Stimulated activated CD8-positive, alpha-beta memory T cell treated with anti-CD3 and anti-CD28 coated beads, Interleukin-2, amount 100 ng/mL, for 48 hours (primary cell): ENCODE data around the gene LPCAT1.
"Not testable (repeated sequence)": the region's sequence is repeated elsewhere in the genome, so short reads cannot be mapped to it uniquely, and the experiment has no call there.

ENCODE experiments used
- DNase-seq, 2 donors: peaks; one replicate each; pipeline ENCODE4 v3.0.0-alpha.2; 2020; ENCODE audit warnings: low read depth in 2 of 2

The LPCAT1 gene

DNA sequence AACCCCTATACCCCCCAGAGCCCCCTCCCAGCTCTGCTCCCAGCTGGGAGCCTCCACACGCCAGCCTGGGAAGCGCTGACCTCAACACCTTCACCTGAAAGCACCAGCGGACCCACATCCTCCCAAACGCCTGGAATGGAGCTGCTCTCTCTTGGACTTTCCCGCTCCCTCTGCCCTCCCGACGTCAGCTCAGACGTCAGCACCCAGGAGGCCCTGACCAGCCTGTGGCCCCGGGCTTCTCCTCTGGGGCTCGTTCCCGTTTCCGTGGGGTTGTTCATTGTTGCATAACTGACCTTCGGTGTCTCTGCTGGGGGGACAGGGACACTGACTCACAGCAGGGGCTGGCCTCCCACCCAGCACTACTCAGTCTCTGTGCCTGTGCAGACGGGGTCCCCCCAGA, 43.5 kb downstream of the LPCAT1 start:
- DNase-seq, result no peak

DNA sequence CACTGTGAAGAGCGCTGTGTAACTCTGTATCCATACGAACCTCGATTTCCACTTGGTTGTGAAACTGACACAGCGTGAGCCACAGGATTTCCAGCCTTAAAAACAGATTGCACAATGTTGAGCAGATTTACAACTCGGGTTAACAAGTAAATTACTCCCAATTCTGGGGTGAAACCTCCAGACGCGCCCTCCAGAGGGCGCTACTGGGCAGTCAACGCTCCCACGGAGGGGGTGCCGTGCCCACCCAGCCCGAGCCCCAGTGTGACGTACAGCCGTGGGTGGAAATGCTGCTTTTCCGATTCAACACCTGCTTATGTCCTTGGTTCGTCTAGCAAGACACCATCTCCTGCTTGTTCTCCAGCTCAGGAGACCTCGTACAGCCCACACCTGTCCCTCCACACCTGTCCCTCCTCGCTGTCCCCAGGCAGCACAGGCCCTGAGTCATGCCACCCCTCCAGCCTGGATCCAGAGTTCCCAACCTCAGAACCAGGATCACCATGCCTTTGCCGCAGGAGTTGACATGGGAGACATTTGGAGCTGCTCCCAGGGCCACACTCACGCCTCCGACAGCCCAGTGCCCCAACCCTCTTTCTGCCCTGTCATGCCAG, 44.1 kb downstream of the LPCAT1 start:
- DNase-seq, result peak in 1 of 2 donors; percentile 40

DNA sequence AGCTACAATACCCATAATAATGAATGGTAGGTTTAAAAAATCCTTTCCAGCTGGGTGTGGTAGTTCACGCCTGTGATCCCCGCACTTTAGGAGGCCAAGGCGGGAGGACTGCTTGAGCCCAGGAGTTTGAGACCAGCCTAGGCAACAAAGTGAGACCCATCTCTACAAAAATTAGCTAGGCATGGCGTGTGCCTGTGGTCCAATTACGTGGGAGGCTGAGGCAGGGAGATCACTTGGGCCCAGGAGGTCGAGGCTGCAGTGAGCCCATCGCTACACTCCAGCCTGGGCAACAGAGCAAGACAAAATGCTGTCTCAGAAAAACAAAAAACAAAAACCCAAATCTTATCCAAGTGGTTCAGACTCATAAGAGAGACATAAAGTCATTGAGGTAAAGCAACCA, 44.7 kb downstream of the LPCAT1 start:
- no peak for DNase-seq

DNA sequence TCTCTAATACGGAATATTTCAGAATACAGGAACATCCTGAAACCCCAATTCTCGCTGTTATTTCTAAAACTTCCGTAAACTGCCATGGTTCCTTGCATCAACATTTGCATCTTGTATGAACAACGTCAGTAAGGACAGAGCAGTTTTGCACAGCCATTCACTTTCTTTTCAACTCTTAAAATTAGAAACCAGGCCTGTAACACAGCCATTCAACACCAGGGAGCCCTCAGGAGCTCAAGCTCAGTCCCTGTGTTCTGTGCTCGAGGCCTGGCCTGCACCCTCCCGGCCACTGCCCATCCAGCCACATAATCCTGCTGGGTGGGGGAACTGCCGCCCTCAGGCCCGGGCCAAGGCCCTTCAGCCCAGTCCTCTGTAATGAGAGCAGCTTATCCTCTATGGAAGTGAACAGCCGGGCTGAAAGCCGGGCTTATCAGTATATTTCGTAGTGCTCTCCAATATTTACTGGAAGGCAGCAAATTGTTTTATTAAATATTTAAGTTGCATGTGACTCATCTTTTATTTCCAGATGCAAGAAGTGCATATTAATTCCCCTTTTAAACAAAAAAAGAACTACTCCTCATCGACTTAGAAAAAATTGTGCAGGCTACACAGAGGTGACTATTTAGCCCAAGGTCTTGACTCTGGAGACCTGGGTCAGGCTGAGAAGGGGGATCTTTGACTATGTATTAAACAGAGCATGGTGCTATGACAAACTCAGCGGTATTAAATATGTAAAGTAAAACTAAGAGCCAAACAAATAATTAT, 45.3 kb downstream of the LPCAT1 start:
- DNase-seq, result no peak

DNA sequence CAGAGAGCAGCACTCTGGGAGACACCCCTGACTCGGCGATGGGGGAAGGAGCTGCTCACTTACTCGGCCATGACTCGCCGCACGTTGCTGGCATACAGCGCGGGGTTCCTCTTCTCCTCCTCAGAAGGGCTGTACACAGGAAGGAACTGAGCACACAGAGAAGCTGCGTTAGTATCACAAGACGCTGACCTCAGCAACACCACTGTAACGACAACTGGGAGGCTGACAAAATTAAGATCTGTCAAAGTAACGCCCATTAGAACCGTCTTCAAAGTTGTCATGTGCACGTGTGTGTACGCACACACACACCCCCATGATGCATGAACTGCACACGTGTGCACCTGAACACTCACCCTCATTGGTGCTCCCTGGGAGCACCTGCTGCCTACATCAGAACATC, 46.4 kb downstream of the LPCAT1 start:
- no peak for DNase-seq

DNA sequence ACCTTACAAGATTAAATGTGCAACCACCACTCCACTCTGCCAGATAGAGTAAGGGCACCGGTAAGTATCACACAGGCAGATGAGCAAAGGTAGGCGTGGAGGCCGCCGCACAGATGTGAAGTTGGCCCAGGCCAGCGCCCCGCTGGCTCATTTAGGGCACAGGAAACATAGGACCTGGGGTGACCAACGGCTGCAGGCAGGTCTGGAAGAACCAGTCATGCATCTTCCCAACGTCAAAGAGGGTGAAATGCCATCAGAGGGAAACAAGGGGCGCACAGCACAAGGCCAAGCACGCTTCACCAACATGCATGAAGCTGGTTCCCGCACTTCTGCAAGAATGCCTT, 46.8 kb downstream of the LPCAT1 start:
- DNase-seq, result no peak

DNA sequence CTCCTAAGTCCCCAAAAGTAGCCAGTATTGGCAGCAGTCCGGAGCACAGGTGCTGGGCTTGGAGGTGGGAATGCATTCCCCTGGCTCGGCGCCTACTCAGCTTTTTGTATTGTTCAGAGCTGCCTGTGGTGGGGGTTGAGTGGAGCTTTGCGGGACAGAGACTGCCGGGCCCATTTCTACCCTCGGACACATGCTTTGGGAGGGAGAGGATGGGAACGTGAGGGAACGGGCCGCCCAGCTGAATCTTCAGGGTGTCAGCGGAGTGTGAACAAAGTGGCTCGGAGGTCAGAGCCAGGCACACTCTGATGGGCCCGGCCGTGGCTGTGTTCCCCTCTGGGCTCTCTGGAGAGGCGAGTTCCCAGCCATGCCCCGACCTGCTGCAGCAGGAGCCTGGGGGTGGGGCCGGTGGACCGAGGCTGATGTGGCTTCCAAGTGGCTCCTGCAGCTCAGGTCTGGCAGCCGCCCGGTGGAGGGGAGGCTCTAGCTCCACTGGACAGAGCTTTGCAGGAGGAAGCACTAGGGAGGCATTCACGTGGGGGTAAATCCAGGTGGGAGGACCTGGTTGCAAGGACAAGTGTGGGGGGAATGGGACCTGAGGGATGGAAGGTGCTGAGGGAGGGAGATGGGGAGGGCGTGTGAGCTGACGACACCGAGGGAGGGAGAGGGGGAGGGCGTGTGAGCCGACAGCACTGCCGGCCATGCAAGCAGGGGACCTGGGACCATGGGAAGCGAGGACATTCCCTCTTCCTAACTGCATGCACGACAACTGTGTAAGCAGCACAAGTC, 47.4 kb downstream of the LPCAT1 start:
- DNase-seq, result no peak

DNA sequence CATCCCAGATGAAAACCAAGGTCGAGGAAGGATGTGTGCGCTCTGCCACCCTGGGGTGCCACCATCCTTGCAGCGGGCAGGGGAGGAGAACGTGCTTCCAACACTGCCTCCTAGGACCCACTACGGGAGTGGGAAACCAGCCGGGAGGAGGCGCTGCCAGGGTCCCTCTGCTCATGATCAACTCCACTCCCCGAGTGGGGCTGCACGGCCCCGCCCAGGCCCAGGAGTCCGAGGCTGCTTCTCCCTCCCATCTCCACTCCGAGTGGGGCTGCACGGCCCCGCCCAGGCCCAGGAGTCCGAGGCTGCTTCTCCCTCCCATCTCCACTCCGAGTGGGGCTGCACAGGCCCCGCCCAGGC, 48.2 kb downstream of the LPCAT1 start:
- DNase-seq, result not testable (repeated sequence)

DNA sequence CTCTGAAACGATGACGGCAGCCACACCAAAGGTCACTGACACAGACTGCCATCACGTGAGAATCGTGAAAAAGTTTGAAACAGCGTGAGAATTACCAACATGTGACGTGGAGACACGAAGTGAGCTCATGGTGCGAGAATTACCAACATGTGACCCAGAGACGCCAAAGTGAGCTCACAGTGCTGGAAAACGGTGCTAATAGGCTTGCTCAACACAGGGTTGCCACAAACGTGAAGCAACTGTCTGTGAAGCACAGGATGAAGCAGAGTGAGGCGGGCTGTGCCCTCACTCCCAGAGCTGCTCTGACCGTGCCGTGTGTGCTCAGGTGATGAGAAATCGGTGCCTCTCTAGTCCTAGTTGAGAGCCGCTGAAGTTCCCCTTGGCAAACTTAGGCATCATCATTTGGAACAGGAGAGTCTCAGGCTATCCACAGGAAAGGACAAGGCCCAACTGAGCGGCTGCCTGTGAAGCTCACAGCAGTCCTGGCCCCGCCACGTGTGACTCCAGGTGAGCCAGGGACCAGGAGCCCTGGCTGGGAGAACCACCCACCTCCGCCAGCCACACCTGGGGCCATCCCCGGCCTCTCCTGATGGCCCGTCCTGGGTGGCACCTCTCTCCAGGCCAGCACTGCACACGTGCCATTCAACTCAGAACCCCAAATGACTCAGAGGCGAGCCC, 48.8 kb downstream of the LPCAT1 start:
- no peak for DNase-seq

DNA sequence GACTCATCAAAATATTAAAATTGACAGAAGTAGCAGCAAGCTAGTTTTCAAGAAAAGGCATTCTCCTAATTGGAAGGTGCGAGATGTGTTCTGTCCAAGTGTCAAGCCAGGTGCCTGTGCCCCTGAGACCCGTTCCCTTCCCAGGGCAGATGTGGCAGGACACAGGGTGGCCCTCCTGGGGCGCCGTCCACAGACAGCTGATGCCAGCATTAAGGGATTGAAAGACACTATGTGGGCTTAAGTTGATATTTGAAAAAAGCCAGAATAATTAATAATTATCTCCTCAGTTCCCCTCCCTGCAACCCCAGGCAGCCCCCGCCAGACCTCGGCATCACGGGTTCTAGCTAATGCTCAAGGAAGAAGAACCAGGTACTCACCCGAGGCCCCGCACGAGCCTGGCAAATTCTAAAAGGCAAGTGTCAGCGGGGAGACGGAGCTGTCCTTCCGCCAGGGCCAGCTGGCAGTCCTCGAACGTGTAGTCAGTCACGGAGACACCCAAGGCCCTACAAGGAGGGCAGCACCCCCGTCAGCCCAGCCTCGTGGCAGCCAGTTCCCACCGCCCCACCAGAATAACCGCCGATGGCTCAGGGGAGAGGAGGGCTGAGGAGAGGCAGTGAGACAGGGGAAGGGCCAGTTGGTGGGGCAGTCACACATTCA, 49.4 kb downstream of the LPCAT1 start:
- DNase-seq, result no peak

DNA sequence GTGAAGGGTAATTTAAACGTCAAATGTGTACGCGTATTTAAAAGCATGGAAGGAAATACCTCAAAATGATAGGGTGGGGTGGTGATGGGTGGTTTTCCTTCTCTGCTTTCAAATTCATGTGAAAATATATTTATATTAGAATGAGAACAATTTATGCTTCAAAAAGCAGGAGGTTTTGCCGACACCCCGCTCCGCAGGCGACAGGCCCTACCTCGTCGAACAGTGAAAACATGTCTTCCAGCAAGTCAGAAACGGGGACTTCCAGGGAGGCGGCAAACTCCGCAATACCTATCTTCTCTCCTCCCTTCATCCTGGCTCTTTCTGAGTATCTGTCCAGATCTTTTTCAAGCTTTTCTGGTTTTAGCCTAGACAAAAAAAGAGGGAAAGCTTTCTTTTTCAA, 50.0 kb downstream of the LPCAT1 start:
- no peak for DNase-seq

DNA sequence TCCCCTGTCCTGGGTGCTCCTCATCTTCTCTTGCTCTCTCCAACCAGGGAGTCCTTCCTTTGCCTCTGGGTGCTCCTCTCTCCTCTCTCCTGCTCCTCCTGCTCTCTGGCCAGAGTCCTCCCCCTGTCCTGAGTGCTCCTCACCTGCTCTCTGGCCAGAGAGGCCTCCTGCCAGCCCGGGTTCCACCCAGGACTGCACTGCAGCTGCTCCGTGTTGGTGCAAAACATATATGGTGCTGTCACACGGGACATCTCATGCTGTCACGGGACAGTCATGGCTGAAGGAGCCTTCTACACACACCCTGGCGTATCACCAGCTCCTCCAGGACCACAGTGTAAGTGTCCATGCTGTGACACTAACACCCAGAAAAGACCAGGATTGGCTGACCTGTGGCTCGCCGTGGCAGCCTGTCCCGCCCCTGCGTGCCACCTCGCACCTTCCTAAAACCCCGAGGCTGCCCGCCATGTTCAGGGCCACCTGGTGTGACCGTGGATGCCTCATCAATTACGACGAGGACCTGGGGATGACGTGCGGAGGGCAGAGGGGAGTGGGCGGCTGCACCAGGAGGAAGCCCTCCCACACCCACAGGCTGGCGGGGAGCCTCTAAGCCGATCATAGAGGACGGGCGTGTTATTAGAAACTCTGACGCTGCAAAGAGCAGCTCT, 50.7 kb downstream of the LPCAT1 start:
- no peak for DNase-seq

DNA sequence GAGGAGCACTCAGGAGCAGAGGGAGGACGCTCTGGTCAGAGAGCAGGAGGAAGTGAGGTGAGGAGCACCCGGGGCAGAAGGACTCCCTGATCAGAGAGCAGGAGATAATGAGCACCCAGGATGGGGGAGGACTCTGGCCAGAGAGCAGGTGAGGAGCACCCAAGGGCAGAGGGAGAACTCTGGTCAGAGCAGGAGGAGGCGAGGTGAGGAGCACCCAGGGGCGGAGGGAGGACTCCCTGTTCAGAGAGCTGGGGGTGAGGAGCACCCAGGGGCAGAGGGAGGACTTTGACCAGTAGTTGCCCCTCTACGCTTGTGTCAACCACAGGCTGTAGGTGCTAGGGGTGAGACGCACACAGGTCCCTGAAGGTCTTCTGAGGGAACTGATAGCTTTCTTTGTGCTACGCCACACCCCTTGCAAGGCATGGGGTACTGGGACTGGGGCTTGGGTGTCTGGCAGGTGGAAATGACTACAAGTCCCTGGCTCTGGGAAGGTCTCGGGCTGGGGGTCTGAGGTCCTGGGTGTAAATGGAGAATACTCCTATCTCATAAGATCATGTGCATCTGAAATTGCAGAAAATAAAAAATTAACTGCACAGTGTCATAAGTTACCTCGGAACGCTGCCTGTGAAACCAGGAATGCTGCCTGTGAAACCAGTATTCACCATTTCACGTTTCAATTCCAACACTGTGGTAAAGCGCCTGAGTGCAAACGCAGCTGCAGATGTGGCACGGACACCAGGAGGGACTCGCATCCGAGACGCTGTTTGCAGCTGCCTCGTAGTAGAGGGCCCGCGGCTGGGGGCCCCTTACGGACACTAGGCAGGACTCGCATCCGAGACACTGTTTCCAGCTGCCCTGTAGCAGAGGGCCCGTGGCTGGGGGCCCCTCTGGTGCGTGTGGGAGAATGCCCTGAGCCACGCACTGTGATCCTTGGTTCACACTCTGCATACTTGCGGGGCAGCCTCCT, 51.5 kb downstream of the LPCAT1 start:
- DNase-seq, result no peak

DNA sequence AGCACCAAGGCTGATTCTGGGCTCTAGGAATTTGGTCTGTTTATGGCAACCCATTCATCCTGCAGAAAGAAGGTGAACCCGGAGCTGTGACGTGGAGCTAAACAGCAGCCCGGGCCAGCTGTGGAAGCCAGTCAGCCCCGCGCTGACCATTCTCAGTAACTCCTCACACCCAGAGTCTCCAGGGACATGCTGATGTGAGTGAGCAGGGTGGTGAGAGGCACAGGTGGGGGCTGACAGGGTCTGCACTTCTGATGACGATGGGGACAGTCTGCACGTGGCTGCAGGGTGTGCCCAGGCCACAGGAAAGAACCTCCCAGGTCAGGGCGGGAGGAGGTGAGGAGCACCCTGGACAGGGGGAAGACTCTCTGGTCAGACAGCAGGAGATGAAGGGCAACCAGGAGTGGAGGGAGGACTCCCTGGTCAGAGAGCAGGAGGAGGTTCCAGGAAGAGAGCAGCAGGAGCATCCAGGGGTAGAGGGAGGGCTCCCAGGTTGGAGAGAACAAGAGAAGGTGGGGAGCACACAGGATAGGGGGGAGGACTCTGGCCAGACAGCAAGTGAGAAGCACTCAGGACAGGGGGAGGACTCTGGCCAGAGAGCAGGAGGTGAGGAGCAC, 52.4 kb downstream of the LPCAT1 start:
- DNase-seq, result no peak

DNA sequence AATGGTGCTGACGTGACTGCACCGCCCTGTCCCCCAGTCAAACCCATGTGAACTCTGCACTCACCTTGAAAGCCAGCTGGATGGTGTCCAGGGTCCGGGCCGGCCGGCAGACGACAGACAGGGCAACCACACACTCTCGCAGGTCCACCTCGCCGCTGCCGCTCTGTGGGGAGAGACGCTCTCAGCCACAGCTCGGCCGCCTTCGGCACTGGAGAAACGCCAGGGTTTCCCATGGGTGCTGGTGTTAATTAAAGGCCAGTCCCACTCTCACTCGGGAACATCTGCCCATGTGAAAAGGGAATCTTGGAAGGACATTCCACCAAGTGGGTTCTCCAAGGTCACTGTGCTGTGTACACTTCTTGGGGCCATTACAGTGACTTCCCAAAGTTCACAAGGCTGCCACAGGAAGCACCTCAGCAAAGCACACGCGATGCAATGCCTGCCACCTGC, 53.0 kb downstream of the LPCAT1 start:
- DNase-seq, result no peak

DNA sequence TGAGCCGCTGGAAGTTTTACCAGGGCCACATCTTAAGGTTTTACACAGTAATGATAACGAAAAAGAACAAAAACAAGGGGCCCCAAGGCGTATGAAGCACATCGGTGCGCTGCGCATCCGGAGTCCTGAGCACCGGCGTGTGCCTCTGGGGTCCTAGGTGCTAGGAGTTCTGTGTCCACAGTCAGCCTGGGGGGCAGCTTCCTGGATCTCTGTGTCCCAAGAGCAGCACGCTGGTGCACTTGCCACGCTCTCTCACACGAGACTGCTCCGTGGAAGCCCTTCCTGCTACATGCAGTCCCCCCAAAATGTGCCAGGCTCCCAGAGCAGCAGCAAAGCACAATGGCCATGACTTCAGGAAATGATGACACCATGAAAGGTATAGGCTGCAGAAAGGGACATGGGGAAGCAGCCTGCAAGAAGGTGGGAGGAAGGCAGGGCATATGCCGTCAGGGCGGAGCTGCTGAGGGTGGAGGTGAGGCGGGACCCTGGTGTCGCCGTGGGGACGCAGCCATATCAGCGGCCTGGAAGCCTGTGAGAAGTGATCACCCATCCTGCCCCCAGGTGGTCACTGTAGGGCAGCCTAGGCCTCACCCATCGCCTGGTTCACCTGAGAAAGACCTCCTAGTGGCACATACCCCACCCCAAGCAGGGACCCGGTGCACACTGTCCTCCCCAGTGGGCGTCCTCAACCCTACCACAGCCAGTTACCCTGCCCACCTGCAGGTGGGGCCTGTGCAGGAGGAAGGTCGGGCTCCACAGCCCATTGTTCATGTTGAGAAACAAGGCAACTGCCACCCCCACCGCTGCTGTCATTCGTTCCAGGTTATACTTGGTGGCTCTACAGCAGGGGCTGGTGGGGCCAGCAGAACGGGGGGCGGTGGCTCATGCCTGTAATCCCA, 54.9 kb downstream of the LPCAT1 start:
- DNase-seq, result no peak

DNA sequence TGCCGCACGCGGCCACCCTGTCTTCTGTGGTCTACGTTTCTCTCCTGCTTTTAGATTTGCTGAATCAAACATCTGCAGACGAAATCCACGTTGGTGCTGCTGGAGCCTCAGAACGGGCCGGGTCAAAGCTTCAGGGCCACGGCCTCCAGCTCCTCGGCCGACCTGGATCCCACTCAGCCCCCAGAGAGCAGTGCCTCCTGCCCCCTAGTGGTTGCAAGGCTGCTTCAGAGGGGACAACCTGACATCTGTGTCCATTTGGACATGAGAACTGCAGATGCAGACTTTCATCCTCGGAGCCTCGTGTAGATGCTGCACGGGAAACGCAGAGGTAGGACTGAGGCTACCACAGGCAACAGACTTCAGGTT, 55.5 kb downstream of the LPCAT1 start:
- peak in 1 of 2 donors; percentile 16 for DNase-seq

DNA sequence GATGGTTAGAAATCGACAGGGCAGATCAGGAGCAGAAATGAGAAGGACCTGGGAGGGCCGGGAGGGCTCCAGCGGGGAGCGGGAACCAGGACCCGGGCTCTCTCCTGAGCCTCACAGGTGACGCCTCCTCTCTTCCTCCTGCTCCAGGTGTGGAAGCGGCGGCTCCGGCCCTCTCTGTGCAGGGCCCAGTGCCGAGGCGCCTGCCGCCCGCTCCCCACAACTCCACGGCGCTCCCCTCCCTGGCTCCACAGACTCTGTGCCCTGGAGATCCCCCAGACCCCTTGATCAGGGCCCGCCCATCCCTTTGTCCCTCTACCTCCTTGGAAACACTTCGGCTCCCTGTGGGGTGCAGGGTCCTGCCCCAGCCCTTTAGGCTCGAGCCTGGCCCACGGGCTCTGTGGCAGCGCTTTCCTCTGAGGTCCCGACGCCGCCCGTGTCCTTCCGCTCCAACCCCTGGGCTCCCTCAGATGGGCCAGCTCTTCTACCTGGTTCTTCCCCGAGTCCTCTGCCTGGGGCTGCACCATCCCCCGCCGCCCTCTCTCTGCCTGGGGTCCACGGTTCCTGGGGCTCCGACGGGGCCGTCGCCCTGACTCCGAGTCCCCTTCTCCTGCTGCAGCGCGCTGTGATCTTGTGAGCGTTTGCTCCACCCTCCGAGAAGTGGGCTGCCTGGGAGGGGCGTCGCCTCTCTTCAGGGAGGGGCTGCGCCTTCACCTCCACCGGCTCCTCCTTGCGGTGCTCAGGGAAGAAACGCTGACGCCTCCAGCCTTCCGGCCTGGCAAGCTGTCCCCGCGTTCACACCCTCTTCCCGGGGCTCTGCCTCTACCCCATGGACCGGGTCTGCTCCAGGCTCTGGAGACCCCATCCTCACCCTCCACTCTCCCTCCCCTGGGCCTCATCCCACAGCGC, 56.2 kb downstream of the LPCAT1 start:
- no peak for DNase-seq
